ENCODE data around the gene OR8U1. TPM values are rescaled to one million over a fixed set of nuclear protein-coding genes. Genes with fewer than 3 reads are reported as not detected.

Gene OR8U1
- total RNA-seq (2022; extraction: Qiagen RNA extraction; ENCODE audit: low read depth) = not detected in 5 replicates

GRCh38 chr11:56375324-56375723 lies at the start of gene OR8U1:
OR8U1 (plus strand) TSS chr11:56375624; CDS start chr11:56375624, 0 bp downstream.

GRCh38 chr11:56345739-56346138 lies 29.7 kb upstream of the OR8U1 start, which contains the start of gene OR8K1:
OR8K1 (plus strand) TSS chr11:56346039; CDS start chr11:56346039, 0 bp downstream.

GRCh38 chr11:56353991-56354390 lies 21.4 kb upstream of the OR8U1 start, which contains the start of gene OR8J1:
OR8J1 (plus strand) TSS chr11:56354291; CDS start chr11:56360247, 5,956 bp downstream.

GRCh38 chr11:56412396-56412795 lies 37.0 kb downstream of the OR8U1 start, which contains the start of gene OR5AL1:
OR5AL1 (plus strand) TSS chr11:56412696.

Other genes starting within 250 kb of the OR8U1 start
- gene OR8J3, start 235.4 kb upstream of the OR8U1 start, total RNA-seq (2022; extraction: Qiagen RNA extraction; ENCODE audit: low read depth) = not detected in 5 replicates
- not detected in 5 replicates for gene OR8K5, start 215.3 kb upstream of the OR8U1 start, total RNA-seq (2022; extraction: Qiagen RNA extraction; ENCODE audit: low read depth)
- not detected in 5 replicates for gene OR5J2, start 199.0 kb upstream of the OR8U1 start, total RNA-seq (2022; extraction: Qiagen RNA extraction; ENCODE audit: low read depth)
- not detected in 5 replicates for gene OR5T2, start 141.4 kb upstream of the OR8U1 start, total RNA-seq (2022; extraction: Qiagen RNA extraction; ENCODE audit: low read depth)
- not detected in 5 replicates for gene OR5T3, start 123.4 kb upstream of the OR8U1 start, total RNA-seq (2022; extraction: Qiagen RNA extraction; ENCODE audit: low read depth)
- not detected in 5 replicates for gene OR5T1, start 101.5 kb upstream of the OR8U1 start, total RNA-seq (2022; extraction: Qiagen RNA extraction; ENCODE audit: low read depth)
- gene OR8H1, start 83.4 kb upstream of the OR8U1 start, total RNA-seq (2022; extraction: Qiagen RNA extraction; ENCODE audit: low read depth) = not detected in 5 replicates
- not detected in 5 replicates for gene OR8K3, start 60.5 kb upstream of the OR8U1 start, total RNA-seq (2022; extraction: Qiagen RNA extraction; ENCODE audit: low read depth)
- gene OR8K1, start 29.6 kb upstream of the OR8U1 start, total RNA-seq (2022; extraction: Qiagen RNA extraction; ENCODE audit: low read depth) = not detected in 5 replicates
- not detected in 5 replicates for gene OR8J1, start 21.3 kb upstream of the OR8U1 start, total RNA-seq (2022; extraction: Qiagen RNA extraction; ENCODE audit: low read depth)
- not detected in 5 replicates for gene OR5AL1, start 37.1 kb downstream of the OR8U1 start, total RNA-seq (2022; extraction: Qiagen RNA extraction; ENCODE audit: low read depth)
- gene OR5M3, start 97.7 kb downstream of the OR8U1 start, total RNA-seq (2022; extraction: Qiagen RNA extraction; ENCODE audit: low read depth) = not detected in 5 replicates
- not detected in 5 replicates for gene OR5M8, start 115.7 kb downstream of the OR8U1 start, total RNA-seq (2022; extraction: Qiagen RNA extraction; ENCODE audit: low read depth)
- not detected in 5 replicates for gene OR5M11, start 167.6 kb downstream of the OR8U1 start, total RNA-seq (2022; extraction: Qiagen RNA extraction; ENCODE audit: low read depth)
- gene OR5M10, start 202.1 kb downstream of the OR8U1 start, total RNA-seq (2022; extraction: Qiagen RNA extraction; ENCODE audit: low read depth) = not detected in 5 replicates
- gene OR5M1, start 239.2 kb downstream of the OR8U1 start, total RNA-seq (2022; extraction: Qiagen RNA extraction; ENCODE audit: low read depth) = not detected in 5 replicates

Data from A549 treated with DMSO at 1 μM for 4 hours (cell line).